Mammary epithelial cell (primary cell): ENCODE measurements around the gene IRAK1BP1.

Source experiments
- EZH2 ChIP-seq: IDR thresholded peaks from 2 replicates; pipeline ENCODE4 v1.6.1; 2012; ENCODE audit warnings: low read length, inconsistent platforms, borderline replicate concordance
- TF ChIP-seq, protein P1 (sequence below), 2 donors: IDR thresholded peaks in 1 of 2; conservative IDR thresholded peaks in 1 of 2; 2 replicates each; pipeline ENCODE4 v1.5.1; 2011 to 2012; ENCODE audit warnings: inconsistent platforms in 2 of 2, low read length in 2 of 2, mild to moderate bottlenecking in 2 of 2, control low read depth in 1 of 2, low read depth in 1 of 2; ENCODE audit not compliant: insufficient read depth in 1 of 2; ENCODE audit errors: extremely low read depth in 1 of 2

DNA sequence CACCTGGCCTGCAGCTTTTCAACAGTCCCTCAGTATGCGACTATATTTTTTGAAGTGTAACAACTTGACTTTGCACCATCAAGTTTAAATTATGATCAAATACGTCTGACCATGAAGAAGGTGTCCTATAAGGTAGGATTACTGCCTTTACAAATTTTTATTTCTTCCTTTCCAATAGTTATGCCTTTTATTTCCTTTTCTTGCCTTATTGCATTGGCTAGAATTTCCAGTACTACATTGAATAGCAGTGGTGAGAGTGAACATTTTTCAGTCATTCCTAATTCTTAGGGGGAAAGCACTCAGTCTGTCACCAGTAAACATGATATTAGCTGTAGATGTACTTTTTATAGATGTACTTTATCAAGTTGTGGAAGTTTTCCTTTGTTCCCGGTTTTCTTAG is 81.4 kb downstream of the IRAK1BP1 start:
- TF ChIP-seq, protein P1, sequence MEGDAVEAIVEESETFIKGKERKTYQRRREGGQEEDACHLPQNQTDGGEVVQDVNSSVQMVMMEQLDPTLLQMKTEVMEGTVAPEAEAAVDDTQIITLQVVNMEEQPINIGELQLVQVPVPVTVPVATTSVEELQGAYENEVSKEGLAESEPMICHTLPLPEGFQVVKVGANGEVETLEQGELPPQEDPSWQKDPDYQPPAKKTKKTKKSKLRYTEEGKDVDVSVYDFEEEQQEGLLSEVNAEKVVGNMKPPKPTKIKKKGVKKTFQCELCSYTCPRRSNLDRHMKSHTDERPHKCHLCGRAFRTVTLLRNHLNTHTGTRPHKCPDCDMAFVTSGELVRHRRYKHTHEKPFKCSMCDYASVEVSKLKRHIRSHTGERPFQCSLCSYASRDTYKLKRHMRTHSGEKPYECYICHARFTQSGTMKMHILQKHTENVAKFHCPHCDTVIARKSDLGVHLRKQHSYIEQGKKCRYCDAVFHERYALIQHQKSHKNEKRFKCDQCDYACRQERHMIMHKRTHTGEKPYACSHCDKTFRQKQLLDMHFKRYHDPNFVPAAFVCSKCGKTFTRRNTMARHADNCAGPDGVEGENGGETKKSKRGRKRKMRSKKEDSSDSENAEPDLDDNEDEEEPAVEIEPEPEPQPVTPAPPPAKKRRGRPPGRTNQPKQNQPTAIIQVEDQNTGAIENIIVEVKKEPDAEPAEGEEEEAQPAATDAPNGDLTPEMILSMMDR (conservative IDR thresholded peaks at IDR 0.05 in 1 of 2, IDR thresholded peaks at IDR 0.05 in 1 of 2; ENCODE audit: extremely low read depth in 1 of 2, insufficient read depth in 1 of 2, low read depth in 1 of 2, low read length in 2 of 2), result no peak
- no peak for TF ChIP-seq EZH2
